ENCODE measurements around the gene MCRS1. TPM values are rescaled to one million over a fixed set of nuclear protein-coding genes. Genes with fewer than 3 reads are reported as not detected.

The MCRS1 gene
- total and polyA plus RNA-seq, 2 donors (not counting 3 experiments of a cell fraction or from before 2014, with no cell fraction given): 71.1 to 99.3 TPM

GRCh38 chr12:49539406-49540228 is 28.3 kb downstream of the MCRS1 start:
- TF ChIP-seq FOS (IDR thresholded peaks at IDR 0.05; ENCODE audit: borderline replicate concordance, insufficient read depth, low read length) (no peak), MYC (IDR thresholded peaks at IDR 0.05; ENCODE audit: low read depth, low read length) (no peak), CTCF (IDR thresholded peaks at IDR 0.05; ENCODE audit: extremely low read depth in 1 of 2, insufficient read depth in 1 of 2, low read depth in 1 of 2, low read length in 2 of 2) (no peak), POLR2A (IDR thresholded peaks at IDR 0.05; ENCODE audit: low read depth, low read length) (no peak), EZH2 (IDR thresholded peaks at IDR 0.05; ENCODE audit: borderline replicate concordance, low read depth, low read length, severe bottlenecking) (peak; percentile 100), POLR2AphosphoS5 (IDR thresholded peaks at IDR 0.05; ENCODE audit: insufficient read depth, low read depth, low read length) (no peak), GATA2 (IDR thresholded peaks at IDR 0.05; ENCODE audit: insufficient read depth, insufficient read length, low read depth, low read length) (no peak)
- TF ChIP-seq, protein P1, sequence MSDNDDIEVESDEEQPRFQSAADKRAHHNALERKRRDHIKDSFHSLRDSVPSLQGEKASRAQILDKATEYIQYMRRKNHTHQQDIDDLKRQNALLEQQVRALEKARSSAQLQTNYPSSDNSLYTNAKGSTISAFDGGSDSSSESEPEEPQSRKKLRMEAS (IDR thresholded peaks at IDR 0.05; ENCODE audit: insufficient read depth, insufficient read length): no peak
- ChIA-PET CTCF (interaction anchor here (0.9 to 3.0 kb wide), 6 partner anchors 14 to 208 kb away, joined by 3 to 14 read pairs (median 4); no protein-coding TSS in a partner anchor), POLR2A (interaction anchor here (0.6 kb wide), 1 partner anchor 122 kb away, joined by 10 read pairs; no protein-coding TSS in a partner anchor)
- Histone ChIP-seq H3K27ac (ENCODE audit: insufficient read depth, low read depth, low read length) (no peak overlapping the region), H3K4me1 (ENCODE audit: control insufficient read depth, extremely low read depth, insufficient read depth, low read length) (peaks cover 8% of the 10 kb centered on the region), H3K4me3 (replicated peaks in 1 of 3; ENCODE audit: insufficient read depth in 1 of 3, low read depth in 1 of 3, low read length in 3 of 3) (no peak overlapping the region), H4K20me1 (replicated peaks; ENCODE audit: control insufficient read depth, extremely low read depth, insufficient read depth, low read length) (no peaks in the 10 kb centered on the region), H3K4me2 (ENCODE audit: insufficient read depth, low read length) (no peak overlapping the region), H3K9me1 (replicated peaks; ENCODE audit: control insufficient read depth, extremely low read depth, insufficient read depth, low read length) (no peaks in the 10 kb centered on the region), H3K27me3 (ENCODE audit: control insufficient read depth in 2 of 2, insufficient read depth in 2 of 2, low read length in 2 of 2) (peaks cover 20 to 35% of the 10 kb centered on the region in 2 experiments), H3K79me2 (ENCODE audit: control insufficient read depth, insufficient read depth, low read length) (no peaks in the 10 kb centered on the region), H3K9me3 (replicated peaks; ENCODE audit: control insufficient read depth, insufficient read depth, low read length) (no peaks in the 10 kb centered on the region), H2AFZ (ENCODE audit: low read depth, low read length) (no peak overlapping the region), H3K36me3 (ENCODE audit: control insufficient read depth in 2 of 2, extremely low read depth in 1 of 2, insufficient read depth in 2 of 2, low read length in 2 of 2) (no peaks in the 10 kb centered on the region), H3K9ac (replicated peaks; ENCODE audit: extremely low read depth, insufficient read depth, low read length) (no peak overlapping the region)
- no peak for DNase-seq (ENCODE audit: low read depth, low spot score)
- intact Hi-C loops (cut with micrococcal nuclease): no loop called here
- no peak for FAIRE-seq
- no TSS peak for BruUV-seq (replicated peaks)
- dilution Hi-C loops (cut with MboI; ENCODE audit: extremely low pct_ligation_motif_present, low sequenced_read_pairs): no loop called here
